ENCODE measurements around the gene KLC1. TPM values are rescaled to one million over a fixed set of nuclear protein-coding genes. Genes with fewer than 3 reads are reported as not detected.

Gene KLC1
- total and polyA plus RNA-seq, 2 of the 13 experiments (the other 11 are each of a cell fraction or from before 2014, with no cell fraction given) = 53.2 to 63.5 TPM

- peaks cover 32% of the 10 kb centered on the region for H3K79me2 ChIP-seq (ENCODE audit: insufficient read depth, low read length)
- BruUV-seq (replicated peaks) = no TSS peak
- no peak overlapping the region for H3K4me2 ChIP-seq (ENCODE audit: low read depth, low read length)
- H3K9me3 ChIP-seq (ENCODE audit: low read length) = no peaks in the 10 kb centered on the region
- H3K9ac ChIP-seq (ENCODE audit: insufficient read depth, low read depth, low read length) = no peak overlapping the region
- intact Hi-C loops (cut with micrococcal nuclease; ENCODE audit: unreplicated experiment) (no loop called here), in situ Hi-C loops (cut with HindIII; ENCODE audit: extremely low pct_ligation_motif_present, low pct_unique_long_range_greater_than_20kb) (no loop called here)
- peaks cover 14 to 43% of the 10 kb centered on the region in 2 experiments for H3K36me3 ChIP-seq (replicated peaks in 1 of 2; ENCODE audit: control insufficient read depth in 1 of 2, insufficient read depth in 2 of 2, low read length in 2 of 2)
- no peak overlapping the region for H3K27ac ChIP-seq (ENCODE audit: extremely low read length, insufficient read depth, low read length)
- H3K4me3 ChIP-seq (replicated peaks in 1 of 3; ENCODE audit: insufficient read depth in 1 of 3, low read depth in 2 of 3, low read length in 3 of 3) = no peak overlapping the region
- H2AFZ ChIP-seq (ENCODE audit: low read length) = no peak overlapping the region
- FAIRE-seq (no peak), ATAC-seq (no peak), DNase-seq (ENCODE audit: low spot score) (no peak)
- POLR2A ChIA-PET = no interaction called here
- H3K4me1 ChIP-seq (ENCODE audit: insufficient read depth, low read length) = no peaks in the 10 kb centered on the region
- CTCF ChIA-PET (ENCODE audit: low intra/inter-chr PET ratio, low total read pairs) = no interaction called here
- WGBS (ENCODE audit: low lambda C conversion rate) = 100% methylated on average over 5 of the region's 18 CpGs
- H4K20me1 ChIP-seq (ENCODE audit: insufficient read depth, low read length) = no peaks in the 10 kb centered on the region
- no peaks in the 10 kb centered on the region for H3K27me3 ChIP-seq (ENCODE audit: control insufficient read depth in 1 of 2, insufficient read depth in 2 of 2, low read length in 2 of 2)
- TF ChIP-seq ZBED4 (CRISPR knock-in tag; IDR thresholded peaks at IDR 0.05; ENCODE audit: borderline replicate concordance) = no peak
- TF ChIP-seq LCORL (IDR thresholded peaks at IDR 0.05) = no peak
- no peak for TF ChIP-seq LCORL (CRISPR knock-in tag; IDR thresholded peaks at IDR 0.05)
- no peak for TF ChIP-seq ADNP (CRISPR knock-in tag; IDR thresholded peaks at IDR 0.05)
- no peak for TF ChIP-seq TOE1 (CRISPR knock-in tag; IDR thresholded peaks at IDR 0.05)
- no peak for TF ChIP-seq LBX2 (CRISPR knock-in tag; IDR thresholded peaks at IDR 0.05; ENCODE audit: borderline replicate concordance)
- no peak for TF ChIP-seq PAX8 (CRISPR knock-in tag; IDR thresholded peaks at IDR 0.05; ENCODE audit: borderline replicate concordance)
- TF ChIP-seq MLX (CRISPR knock-in tag; IDR thresholded peaks at IDR 0.05) = no peak
- no peak for TF ChIP-seq ZNF142 (CRISPR knock-in tag; IDR thresholded peaks at IDR 0.05)
- TF ChIP-seq ZNF160 (CRISPR knock-in tag; IDR thresholded peaks at IDR 0.05) = no peak
- no peak for TF ChIP-seq ZXDC (CRISPR knock-in tag; IDR thresholded peaks at IDR 0.05)
- no peak for TF ChIP-seq RFX3 (CRISPR knock-in tag; IDR thresholded peaks at IDR 0.05)
Observed at GRCh38 chr14:103726474-103726873, 97.5 kb downstream of the KLC1 start.

Data from HepG2 (cell line).